Lower lobe of right lung (tissue), 2 donors: ENCODE data around the gene MID1. TPM values are rescaled to one million over a fixed set of nuclear protein-coding genes. Genes with fewer than 3 reads are reported as not detected.

Experiments used
- ATAC-seq, 2 donors: fragments of 200-7000 bp; cut with Tn5 transposase; one replicate each; pipeline ENCODE4 v1.9.1; 2020 to 2022; ENCODE audit warnings: mild to moderate bottlenecking in 2 of 2, moderate library complexity in 2 of 2
- DNase-seq: peaks from one replicate; pipeline ENCODE4 v3.0.0-alpha.2; 2020
- H3K27ac ChIP-seq: fragments of 200-600 bp; one replicate; pipeline ENCODE4 v1.8.0; 2022
- H3K27me3 ChIP-seq: fragments of 200-600 bp; one replicate; pipeline ENCODE4 v1.8.0; 2022; ENCODE audit warnings: low read depth
- H3K36me3 ChIP-seq: fragments of 200-600 bp; one replicate; pipeline ENCODE4 v1.8.0; 2022; ENCODE audit warnings: mild to moderate bottlenecking
- H3K4me1 ChIP-seq: fragments of 200-600 bp; one replicate; pipeline ENCODE4 v1.8.0; 2022
- H3K4me3 ChIP-seq: fragments of 200-600 bp; one replicate; pipeline ENCODE4 v1.8.0; 2022; ENCODE audit warnings: mild to moderate bottlenecking
- H3K9me3 ChIP-seq: fragments of 200-600 bp; one replicate; pipeline ENCODE4 v1.8.0; 2022
- CTCF ChIP-seq: fragments of 200-600 bp; IDR thresholded peaks from one replicate; pipeline ENCODE4 v1.8.0; 2022; ENCODE audit warnings: antibody characterized with exemption, mild to moderate bottlenecking
- intact Hi-C: fragments of 100-400 bp; cut with DNase I; formaldehyde crosslinking; loops from one replicate; pipeline ENCODE4 v1.11.0; 2022
- total RNA-seq: library from RNA; stranded (reverse); fragmentation: NEBNext Ultra II Directional; extraction: Animal tissue kit (Norgen Biotek cat#: 25700); gene quantifications from one replicate; pipeline ENCODE4 v1.2.1, GENCODE V29; 2021
- donor health status: DM: no; HTN: yes; CAD: no; lungs with severe emphysema.

Gene MID1
- total RNA-seq, 1 donor from 2014 or later, result 24.9 TPM

GRCh38 chrX:10582215-10582733 is 38.1 kb downstream of the MID1 start:
- H3K9me3 ChIP-seq, result no peaks in the 10 kb centered on the region
- DNase-seq (no peak), ATAC-seq (peak; percentile 35 to 63)
- no peaks in the 10 kb centered on the region for H3K36me3 ChIP-seq
- peaks cover 7% of the 10 kb centered on the region for H3K4me1 ChIP-seq
- H3K4me3 ChIP-seq, result no peak overlapping the region
- intact Hi-C loops, result no loop called here
- TF ChIP-seq CTCF, result no peak
- H3K27me3 ChIP-seq, result no peaks in the 10 kb centered on the region
- H3K27ac ChIP-seq, result no peak overlapping the region

- Histone ChIP-seq H3K27ac (no peak overlapping the region), H3K4me3 (no peak overlapping the region), H3K27me3 (no peaks in the 10 kb centered on the region), H3K4me1 (peaks cover 10% of the 10 kb centered on the region), H3K9me3 (no peaks in the 10 kb centered on the region), H3K36me3 (no peaks in the 10 kb centered on the region)
- DNase-seq, result no peak
- no peak for TF ChIP-seq CTCF
- intact Hi-C loops, result no loop called here
- peak in 1 of 2 donors; percentile 71 for ATAC-seq
Measured at GRCh38 chrX:10579112-10580011, 41.0 kb downstream of the MID1 start.

GRCh38 chrX:10578527-10578926 is 41.9 kb downstream of the MID1 start:
- intact Hi-C loops, result no loop called here
- H3K27me3 ChIP-seq, result no peaks in the 10 kb centered on the region
- H3K4me1 ChIP-seq, result peaks cover 10% of the 10 kb centered on the region
- DNase-seq (no peak), ATAC-seq (no peak)
- no peaks in the 10 kb centered on the region for H3K36me3 ChIP-seq
- no peak overlapping the region for H3K4me3 ChIP-seq
- no peak overlapping the region for H3K27ac ChIP-seq
- no peak for TF ChIP-seq CTCF
- H3K9me3 ChIP-seq, result no peaks in the 10 kb centered on the region

DNA sequence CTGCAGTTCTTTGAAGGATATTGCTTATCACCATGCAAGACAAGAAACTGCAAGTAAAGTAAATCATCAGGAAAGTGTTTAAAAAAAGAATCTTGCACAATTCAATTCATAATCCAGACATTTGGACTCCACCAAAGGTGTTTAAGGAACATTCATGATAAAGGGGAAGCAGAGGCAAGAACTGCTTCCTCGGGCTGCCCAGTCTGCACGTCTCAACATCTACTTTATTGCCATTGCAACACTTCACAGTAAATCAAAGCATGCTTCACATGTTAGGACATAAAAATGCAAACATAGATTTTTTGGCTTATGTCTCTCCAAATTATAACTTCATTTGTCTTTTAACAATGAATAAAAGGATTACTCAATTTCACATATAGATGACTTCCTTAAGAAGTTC is 42.5 kb downstream of the MID1 start:
- Histone ChIP-seq H3K27me3 (no peaks in the 10 kb centered on the region), H3K4me1 (peaks cover 10% of the 10 kb centered on the region), H3K9me3 (no peaks in the 10 kb centered on the region), H3K4me3 (no peak overlapping the region), H3K36me3 (no peaks in the 10 kb centered on the region), H3K27ac (no peak overlapping the region)
- DNase-seq (no peak), ATAC-seq (no peak)
- TF ChIP-seq CTCF, result no peak
- intact Hi-C loops, result no loop called here

DNA sequence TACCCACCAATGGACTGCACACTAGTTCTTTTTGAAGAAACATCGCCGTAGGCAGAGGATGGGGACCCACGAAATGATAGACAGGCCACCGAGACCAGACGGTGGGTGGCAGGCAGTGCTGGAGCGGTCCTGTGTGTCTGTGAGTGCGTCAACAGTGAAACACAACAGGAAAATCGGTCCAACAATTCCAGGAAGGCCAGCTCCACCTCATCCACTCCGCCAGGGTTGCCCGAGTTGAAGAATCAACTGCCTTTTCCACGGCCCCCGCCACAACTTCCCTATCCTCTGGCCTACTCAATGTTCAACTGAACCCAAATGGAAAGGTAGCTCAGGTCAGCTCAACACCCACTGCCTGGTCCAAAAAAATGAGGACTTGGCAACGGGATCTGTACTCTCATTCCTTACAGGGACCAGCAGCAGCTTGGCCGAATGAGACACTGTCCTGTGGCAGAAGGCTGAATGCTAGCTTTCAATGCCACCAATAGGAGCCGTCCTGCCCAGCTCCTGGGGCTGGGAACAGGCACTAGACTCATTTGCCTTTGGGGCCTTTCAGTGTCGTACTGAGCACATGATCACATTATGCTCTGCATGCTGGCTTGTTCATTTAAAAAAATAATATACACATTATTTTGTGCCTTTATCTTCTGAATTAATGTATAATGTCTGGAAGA is 43.5 kb downstream of the MID1 start:
- peaks cover 10% of the 10 kb centered on the region for H3K4me1 ChIP-seq
- H3K36me3 ChIP-seq, result no peaks in the 10 kb centered on the region
- H3K9me3 ChIP-seq, result no peaks in the 10 kb centered on the region
- peak overlapping the region; percentile 33 for H3K4me3 ChIP-seq
- no peak for DNase-seq
- intact Hi-C loops, result no loop called here
- ATAC-seq, result peak in 1 of 2 donors; percentile 25
- H3K27ac ChIP-seq, result peak overlapping the region; percentile 49
- no peak for TF ChIP-seq CTCF
- H3K27me3 ChIP-seq, result no peaks in the 10 kb centered on the region
